ENCODE measurements around the gene EEF1AKMT1.

EEF1AKMT1 gene

DNA sequence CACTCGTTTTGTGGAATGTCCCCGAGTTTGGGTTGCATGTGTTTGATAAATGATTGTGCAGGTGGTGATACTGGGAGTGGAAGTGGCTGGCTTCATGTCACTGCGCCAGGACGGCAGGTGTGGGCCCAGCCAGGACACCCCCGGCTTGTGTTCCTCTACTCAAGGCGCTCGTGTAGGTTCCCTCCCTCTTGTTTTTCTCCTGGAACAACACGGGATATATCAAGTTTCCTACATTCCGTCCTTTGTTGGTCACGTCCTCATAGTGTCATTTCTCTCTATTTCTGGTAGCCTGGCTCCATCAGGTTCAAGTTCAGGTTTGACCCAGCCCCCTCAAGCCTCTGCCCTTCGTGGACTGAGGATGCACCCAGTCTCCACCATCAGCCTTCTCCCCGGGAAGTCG lies 54.0 kb downstream of the EEF1AKMT1 start:
- TF ChIP-seq BACH2 (CRISPR knock-in tag; IDR thresholded peaks at IDR 0.05; ENCODE audit: borderline replicate concordance) (no peak), TCF4 (CRISPR knock-in tag; IDR thresholded peaks at IDR 0.05; ENCODE audit: borderline replicate concordance) (no peak), ZFP3 (CRISPR knock-in tag; IDR thresholded peaks at IDR 0.05) (no peak), TOX (CRISPR knock-in tag; IDR thresholded peaks at IDR 0.05; ENCODE audit: borderline replicate concordance) (no peak), ARNTL (CRISPR knock-in tag; IDR thresholded peaks at IDR 0.05; ENCODE audit: borderline replicate concordance, low read depth) (no peak), ISL1 (CRISPR knock-in tag; IDR thresholded peaks at IDR 0.05) (no peak), RARB (CRISPR knock-in tag; IDR thresholded peaks at IDR 0.05) (no peak), PPARA (CRISPR knock-in tag; IDR thresholded peaks at IDR 0.05; ENCODE audit: borderline replicate concordance) (no peak), CSDC2 (CRISPR knock-in tag; IDR thresholded peaks at IDR 0.05) (no peak), OSR1 (CRISPR knock-in tag; IDR thresholded peaks at IDR 0.05) (no peak)
- TF ChIP-seq, protein P1, sequence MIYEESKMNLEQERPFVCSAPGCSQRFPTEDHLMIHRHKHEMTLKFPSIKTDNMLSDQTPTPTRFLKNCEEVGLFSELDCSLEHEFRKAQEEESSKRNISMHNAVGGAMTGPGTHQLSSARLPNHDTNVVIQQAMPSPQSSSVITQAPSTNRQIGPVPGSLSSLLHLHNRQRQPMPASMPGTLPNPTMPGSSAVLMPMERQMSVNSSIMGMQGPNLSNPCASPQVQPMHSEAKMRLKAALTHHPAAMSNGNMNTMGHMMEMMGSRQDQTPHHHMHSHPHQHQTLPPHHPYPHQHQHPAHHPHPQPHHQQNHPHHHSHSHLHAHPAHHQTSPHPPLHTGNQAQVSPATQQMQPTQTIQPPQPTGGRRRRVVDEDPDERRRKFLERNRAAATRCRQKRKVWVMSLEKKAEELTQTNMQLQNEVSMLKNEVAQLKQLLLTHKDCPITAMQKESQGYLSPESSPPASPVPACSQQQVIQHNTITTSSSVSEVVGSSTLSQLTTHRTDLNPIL (CRISPR knock-in tag; IDR thresholded peaks at IDR 0.05; ENCODE audit: low read depth): no peak
- TF ChIP-seq, protein P2, sequence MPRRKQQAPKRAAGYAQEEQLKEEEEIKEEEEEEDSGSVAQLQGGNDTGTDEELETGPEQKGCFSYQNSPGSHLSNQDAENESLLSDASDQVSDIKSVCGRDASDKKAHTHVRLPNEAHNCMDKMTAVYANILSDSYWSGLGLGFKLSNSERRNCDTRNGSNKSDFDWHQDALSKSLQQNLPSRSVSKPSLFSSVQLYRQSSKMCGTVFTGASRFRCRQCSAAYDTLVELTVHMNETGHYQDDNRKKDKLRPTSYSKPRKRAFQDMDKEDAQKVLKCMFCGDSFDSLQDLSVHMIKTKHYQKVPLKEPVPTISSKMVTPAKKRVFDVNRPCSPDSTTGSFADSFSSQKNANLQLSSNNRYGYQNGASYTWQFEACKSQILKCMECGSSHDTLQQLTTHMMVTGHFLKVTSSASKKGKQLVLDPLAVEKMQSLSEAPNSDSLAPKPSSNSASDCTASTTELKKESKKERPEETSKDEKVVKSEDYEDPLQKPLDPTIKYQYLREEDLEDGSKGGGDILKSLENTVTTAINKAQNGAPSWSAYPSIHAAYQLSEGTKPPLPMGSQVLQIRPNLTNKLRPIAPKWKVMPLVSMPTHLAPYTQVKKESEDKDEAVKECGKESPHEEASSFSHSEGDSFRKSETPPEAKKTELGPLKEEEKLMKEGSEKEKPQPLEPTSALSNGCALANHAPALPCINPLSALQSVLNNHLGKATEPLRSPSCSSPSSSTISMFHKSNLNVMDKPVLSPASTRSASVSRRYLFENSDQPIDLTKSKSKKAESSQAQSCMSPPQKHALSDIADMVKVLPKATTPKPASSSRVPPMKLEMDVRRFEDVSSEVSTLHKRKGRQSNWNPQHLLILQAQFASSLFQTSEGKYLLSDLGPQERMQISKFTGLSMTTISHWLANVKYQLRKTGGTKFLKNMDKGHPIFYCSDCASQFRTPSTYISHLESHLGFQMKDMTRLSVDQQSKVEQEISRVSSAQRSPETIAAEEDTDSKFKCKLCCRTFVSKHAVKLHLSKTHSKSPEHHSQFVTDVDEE (CRISPR knock-in tag; IDR thresholded peaks at IDR 0.05): no peak
- TF ChIP-seq, protein P3, sequence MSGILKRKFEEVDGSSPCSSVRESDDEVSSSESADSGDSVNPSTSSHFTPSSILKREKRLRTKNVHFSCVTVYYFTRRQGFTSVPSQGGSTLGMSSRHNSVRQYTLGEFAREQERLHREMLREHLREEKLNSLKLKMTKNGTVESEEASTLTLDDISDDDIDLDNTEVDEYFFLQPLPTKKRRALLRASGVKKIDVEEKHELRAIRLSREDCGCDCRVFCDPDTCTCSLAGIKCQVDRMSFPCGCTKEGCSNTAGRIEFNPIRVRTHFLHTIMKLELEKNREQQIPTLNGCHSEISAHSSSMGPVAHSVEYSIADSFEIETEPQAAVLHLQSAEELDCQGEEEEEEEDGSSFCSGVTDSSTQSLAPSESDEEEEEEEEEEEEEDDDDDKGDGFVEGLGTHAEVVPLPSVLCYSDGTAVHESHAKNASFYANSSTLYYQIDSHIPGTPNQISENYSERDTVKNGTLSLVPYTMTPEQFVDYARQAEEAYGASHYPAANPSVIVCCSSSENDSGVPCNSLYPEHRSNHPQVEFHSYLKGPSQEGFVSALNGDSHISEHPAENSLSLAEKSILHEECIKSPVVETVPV (CRISPR knock-in tag; IDR thresholded peaks at IDR 0.05): no peak
- ATAC-seq: no peak

DNA sequence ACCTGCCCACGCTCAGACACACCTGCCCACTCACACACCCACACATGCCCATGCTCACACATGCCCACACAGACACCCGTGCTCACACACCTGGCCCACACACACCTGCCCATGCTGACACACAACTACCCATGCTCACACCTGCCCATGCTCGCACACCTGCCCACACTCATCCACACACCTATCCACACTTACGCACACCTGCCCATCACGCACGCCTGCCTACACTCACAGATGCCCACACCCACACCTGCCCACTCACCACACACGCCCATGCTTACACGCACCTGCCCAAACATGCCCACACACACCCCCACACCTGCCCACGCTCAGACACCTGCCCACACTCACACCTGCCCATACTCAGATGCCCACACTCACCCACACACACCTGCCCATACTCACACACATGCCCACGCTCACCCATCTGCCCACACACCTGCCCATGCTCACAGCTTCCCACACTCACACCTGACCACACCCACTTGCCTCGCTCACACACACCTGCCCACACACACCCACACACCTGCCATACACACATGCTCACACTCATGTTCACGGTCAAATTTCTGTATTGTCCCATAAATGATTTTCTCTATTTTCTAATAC lies 54.7 kb downstream of the EEF1AKMT1 start:
- no peak for ATAC-seq
- no peak for TF ChIP-seq TCF4 (CRISPR knock-in tag; IDR thresholded peaks at IDR 0.05; ENCODE audit: borderline replicate concordance)
- no peak for TF ChIP-seq GLIS3 (CRISPR knock-in tag; IDR thresholded peaks at IDR 0.05)
- TF ChIP-seq ARNTL (CRISPR knock-in tag; IDR thresholded peaks at IDR 0.05; ENCODE audit: borderline replicate concordance, low read depth): no peak

DNA sequence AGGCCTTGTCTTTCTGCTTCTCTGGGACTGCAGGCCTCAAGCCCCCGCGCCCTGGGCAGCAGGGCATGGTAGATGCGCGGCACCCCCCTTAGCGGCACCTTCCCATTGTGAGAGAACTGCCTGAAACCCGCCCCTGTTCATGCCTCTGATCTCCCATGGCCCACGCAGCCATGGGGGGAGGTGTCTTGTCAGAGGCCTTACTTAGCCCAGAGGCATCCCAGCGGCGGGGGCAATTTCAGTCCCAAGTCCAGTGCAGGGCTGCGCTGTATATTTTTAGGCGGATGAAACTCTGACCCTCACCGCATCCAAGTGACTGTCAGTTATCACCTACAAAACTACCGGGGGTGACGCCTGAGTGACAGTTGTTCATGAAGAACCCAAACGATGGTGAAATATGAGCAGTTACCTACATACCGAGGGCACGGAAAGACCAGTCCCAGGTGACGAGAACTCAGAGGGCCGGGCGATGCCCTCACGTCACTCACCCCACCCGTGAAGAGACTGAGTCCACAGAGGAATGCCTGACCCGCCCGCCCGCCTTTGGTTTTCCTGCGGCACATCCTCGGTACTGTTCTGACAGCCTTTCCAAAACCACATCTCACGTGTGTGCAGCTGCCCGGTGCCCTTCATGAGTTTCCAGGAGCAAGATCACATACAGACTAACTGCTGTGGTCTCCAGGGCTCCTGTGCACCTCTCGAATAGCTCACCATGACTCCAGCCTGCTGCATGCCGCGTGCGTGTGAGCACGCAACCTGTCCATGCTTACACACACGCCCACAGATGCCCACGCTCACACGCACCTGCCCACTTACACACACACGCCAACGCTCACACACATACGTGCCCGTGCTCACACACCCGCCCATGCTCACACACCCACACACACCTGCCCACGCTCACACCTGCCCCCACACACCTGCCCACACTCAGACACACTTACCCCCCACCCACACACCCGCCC lies 55.9 kb downstream of the EEF1AKMT1 start:
- TF ChIP-seq ZC3H10 (CRISPR knock-in tag; IDR thresholded peaks at IDR 0.05): no peak
- TF ChIP-seq CSDC2 (CRISPR knock-in tag; IDR thresholded peaks at IDR 0.05): no peak
- TF ChIP-seq, protein P1 (CRISPR knock-in tag; IDR thresholded peaks at IDR 0.05; ENCODE audit: low read depth): no peak
- no peak for TF ChIP-seq PPARA (CRISPR knock-in tag; IDR thresholded peaks at IDR 0.05; ENCODE audit: borderline replicate concordance)
- no peak for TF ChIP-seq ESRRG (CRISPR knock-in tag; IDR thresholded peaks at IDR 0.05)
- TF ChIP-seq, protein P2 (CRISPR knock-in tag; IDR thresholded peaks at IDR 0.05): no peak
- no peak for TF ChIP-seq TCF4 (CRISPR knock-in tag; IDR thresholded peaks at IDR 0.05; ENCODE audit: borderline replicate concordance)
- no peak for TF ChIP-seq ZNF8 (CRISPR knock-in tag; IDR thresholded peaks at IDR 0.05)
- TF ChIP-seq, protein P4, sequence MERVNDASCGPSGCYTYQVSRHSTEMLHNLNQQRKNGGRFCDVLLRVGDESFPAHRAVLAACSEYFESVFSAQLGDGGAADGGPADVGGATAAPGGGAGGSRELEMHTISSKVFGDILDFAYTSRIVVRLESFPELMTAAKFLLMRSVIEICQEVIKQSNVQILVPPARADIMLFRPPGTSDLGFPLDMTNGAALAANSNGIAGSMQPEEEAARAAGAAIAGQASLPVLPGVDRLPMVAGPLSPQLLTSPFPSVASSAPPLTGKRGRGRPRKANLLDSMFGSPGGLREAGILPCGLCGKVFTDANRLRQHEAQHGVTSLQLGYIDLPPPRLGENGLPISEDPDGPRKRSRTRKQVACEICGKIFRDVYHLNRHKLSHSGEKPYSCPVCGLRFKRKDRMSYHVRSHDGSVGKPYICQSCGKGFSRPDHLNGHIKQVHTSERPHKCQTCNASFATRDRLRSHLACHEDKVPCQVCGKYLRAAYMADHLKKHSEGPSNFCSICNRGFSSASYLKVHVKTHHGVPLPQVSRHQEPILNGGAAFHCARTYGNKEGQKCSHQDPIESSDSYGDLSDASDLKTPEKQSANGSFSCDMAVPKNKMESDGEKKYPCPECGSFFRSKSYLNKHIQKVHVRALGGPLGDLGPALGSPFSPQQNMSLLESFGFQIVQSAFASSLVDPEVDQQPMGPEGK (CRISPR knock-in tag; IDR thresholded peaks at IDR 0.05; ENCODE audit: borderline replicate concordance): no peak
- TF ChIP-seq OSR1 (CRISPR knock-in tag; IDR thresholded peaks at IDR 0.05): no peak
- TF ChIP-seq ZNF565 (CRISPR knock-in tag; conservative IDR thresholded peaks at IDR 0.05; ENCODE audit: low read depth): no peak
- TF ChIP-seq ZNF70 (CRISPR knock-in tag; IDR thresholded peaks at IDR 0.05): no peak
- no peak for TF ChIP-seq BACH2 (CRISPR knock-in tag; IDR thresholded peaks at IDR 0.05; ENCODE audit: borderline replicate concordance)
- TF ChIP-seq RARB (CRISPR knock-in tag; IDR thresholded peaks at IDR 0.05): no peak
- TF ChIP-seq, protein P3 (CRISPR knock-in tag; IDR thresholded peaks at IDR 0.05): no peak
- TF ChIP-seq ARNTL (CRISPR knock-in tag; IDR thresholded peaks at IDR 0.05; ENCODE audit: borderline replicate concordance, low read depth): no peak
- no peak for TF ChIP-seq TOX (CRISPR knock-in tag; IDR thresholded peaks at IDR 0.05; ENCODE audit: borderline replicate concordance)
- no peak for TF ChIP-seq ZFP3 (CRISPR knock-in tag; IDR thresholded peaks at IDR 0.05)
- no peak for ATAC-seq

All from SK-N-SH treated with all-trans-retinoic acid at 6 μM for 48 hours (cell line).